ENCODE results near the gene ERP44. TPM values are rescaled to one million over a fixed set of nuclear protein-coding genes. Genes with fewer than 3 reads are reported as not detected.

The ERP44 gene
- total and polyA plus RNA-seq, 8 donors: 1.2 to 32.9 (median 12.0) TPM

DNA sequence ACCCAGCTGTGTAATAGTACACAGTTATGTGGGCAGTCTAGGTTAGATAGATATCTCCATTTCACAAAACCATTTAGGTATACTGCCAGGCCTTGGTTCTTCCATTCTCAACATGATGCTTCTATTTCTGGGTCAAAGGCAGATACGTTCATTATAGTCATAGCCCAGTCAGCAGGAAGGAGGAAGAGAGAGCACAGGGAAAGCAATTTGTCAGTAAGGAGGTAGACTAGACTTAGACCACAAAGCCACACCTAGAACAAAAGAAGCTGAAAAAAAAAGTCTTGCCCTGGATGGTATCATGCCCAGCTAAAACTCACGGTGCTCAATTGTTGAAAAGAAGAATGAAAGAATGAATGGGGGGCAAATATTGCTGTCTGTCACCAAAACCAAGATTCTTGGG lies 7.8 kb upstream of the ERP44 start:
- TF ChIP-seq, protein P1, sequence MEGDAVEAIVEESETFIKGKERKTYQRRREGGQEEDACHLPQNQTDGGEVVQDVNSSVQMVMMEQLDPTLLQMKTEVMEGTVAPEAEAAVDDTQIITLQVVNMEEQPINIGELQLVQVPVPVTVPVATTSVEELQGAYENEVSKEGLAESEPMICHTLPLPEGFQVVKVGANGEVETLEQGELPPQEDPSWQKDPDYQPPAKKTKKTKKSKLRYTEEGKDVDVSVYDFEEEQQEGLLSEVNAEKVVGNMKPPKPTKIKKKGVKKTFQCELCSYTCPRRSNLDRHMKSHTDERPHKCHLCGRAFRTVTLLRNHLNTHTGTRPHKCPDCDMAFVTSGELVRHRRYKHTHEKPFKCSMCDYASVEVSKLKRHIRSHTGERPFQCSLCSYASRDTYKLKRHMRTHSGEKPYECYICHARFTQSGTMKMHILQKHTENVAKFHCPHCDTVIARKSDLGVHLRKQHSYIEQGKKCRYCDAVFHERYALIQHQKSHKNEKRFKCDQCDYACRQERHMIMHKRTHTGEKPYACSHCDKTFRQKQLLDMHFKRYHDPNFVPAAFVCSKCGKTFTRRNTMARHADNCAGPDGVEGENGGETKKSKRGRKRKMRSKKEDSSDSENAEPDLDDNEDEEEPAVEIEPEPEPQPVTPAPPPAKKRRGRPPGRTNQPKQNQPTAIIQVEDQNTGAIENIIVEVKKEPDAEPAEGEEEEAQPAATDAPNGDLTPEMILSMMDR (IDR thresholded peaks at IDR 0.05): no peak
- TF ChIP-seq POLR2AphosphoS5 (IDR thresholded peaks at IDR 0.05): no peak
- TF ChIP-seq EP300 (IDR thresholded peaks at IDR 0.05): no peak
- TF ChIP-seq POLR2A (IDR thresholded peaks at IDR 0.05): no peak
- intact Hi-C loops (cut with DNase I; ENCODE audit: low total_unique reads): no loop called here
- no peak for DNase-seq
- H3K27ac ChIP-seq: no peak overlapping the region
- H3K36me3 ChIP-seq: peaks cover 16 to 70% (median 52%) of the 10 kb centered on the region in 4 donors
- WGBS, 5 donors: 81 to 93% (median 86%) methylated on average over 2 of the region's 2 CpGs
- H3K27me3 ChIP-seq: no peaks in the 10 kb centered on the region
- no peaks in the 10 kb centered on the region for H3K9me3 ChIP-seq
- H3K4me3 ChIP-seq: no peak overlapping the region
- peaks cover 0 to 13% (median 4%) of the 10 kb centered on the region in 4 donors for H3K4me1 ChIP-seq

DNA sequence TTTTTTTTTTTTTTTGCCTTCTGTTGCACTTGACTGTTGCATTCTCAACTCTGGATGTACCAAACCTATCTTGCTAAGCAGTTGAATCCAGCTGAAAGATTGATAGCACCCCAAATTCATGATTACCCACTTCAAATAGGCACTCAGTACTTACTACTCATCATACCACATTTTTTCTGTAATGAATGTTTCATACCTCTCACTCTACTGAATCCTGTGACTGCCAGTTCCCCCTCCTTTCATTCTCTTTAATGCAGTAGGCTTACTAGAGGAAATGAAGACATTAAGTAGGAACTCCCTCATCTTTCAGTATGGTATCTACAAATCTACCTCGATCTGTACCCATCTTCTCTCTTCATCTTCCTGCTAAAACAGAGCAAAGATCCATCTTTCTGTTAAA lies 7.1 kb upstream of the ERP44 start:
- TF ChIP-seq, protein P1 (IDR thresholded peaks at IDR 0.05): no peak
- TF ChIP-seq EP300 (IDR thresholded peaks at IDR 0.05) (no peak), POLR2AphosphoS5 (IDR thresholded peaks at IDR 0.05) (no peak), POLR2A (IDR thresholded peaks at IDR 0.05) (no peak)
- intact Hi-C loops (cut with DNase I; ENCODE audit: low total_unique reads): no loop called here
- no peak overlapping the region for H3K27ac ChIP-seq
- no peaks in the 10 kb centered on the region for H3K27me3 ChIP-seq
- H3K9me3 ChIP-seq: no peaks in the 10 kb centered on the region
- no peak overlapping the region for H3K4me3 ChIP-seq
- WGBS, 5 donors: 0 to 92% (median 53%) methylated on average over 1 of the region's 1 CpG
- H3K36me3 ChIP-seq: peaks cover 16 to 72% (median 53%) of the 10 kb centered on the region in 4 donors
- no peak for DNase-seq
- H3K4me1 ChIP-seq: peaks cover 0 to 6% (median 2%) of the 10 kb centered on the region in 4 donors

DNA sequence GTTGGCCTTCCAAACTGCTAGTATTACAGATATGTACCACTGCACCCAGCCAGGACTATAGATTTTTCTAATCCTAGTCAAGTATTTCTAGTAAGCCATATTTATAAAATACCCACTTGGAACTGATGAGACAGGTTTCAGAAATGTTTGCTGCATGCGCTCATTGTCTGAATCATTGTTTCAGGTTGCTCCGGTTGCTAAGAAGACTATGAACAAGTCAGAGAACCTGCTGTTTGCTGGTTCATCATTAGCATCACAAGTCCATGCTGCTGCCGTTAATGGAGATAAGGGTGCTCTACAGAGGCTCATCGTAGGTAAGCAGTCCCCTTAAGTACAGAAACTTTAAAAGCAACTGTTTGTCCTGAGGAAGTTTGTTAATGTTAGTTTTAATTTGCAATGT lies 5.5 kb upstream of the ERP44 start:
- TF ChIP-seq POLR2AphosphoS5 (IDR thresholded peaks at IDR 0.05) (no peak), EP300 (IDR thresholded peaks at IDR 0.05) (no peak), POLR2A (IDR thresholded peaks at IDR 0.05) (no peak)
- TF ChIP-seq, protein P1 (IDR thresholded peaks at IDR 0.05): no peak

DNA sequence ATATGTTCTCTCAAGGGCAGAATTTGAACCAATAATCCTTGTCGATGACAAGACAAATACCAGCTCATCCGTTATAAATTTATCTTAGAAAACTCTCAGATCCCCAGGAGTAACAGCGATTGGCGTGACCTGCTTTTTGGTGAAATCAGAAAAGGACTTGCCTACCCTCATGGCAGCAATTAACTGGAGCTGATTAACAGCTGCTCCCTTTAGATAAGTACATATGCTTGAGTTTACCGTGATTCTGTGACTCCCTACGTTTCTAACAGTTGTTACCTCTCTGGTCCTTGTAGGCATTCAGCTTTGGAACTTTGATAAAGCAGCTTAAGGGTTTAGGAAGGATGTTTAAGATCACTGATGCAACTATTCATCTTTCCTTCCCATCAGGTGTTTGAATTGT lies 2.8 kb upstream of the ERP44 start:
- Histone ChIP-seq H3K36me3 (peaks cover 13 to 46% (median 37%) of the 10 kb centered on the region in 4 donors), H3K9me3 (no peaks in the 10 kb centered on the region), H3K4me1 (peaks cover 20 to 27% (median 25%) of the 10 kb centered on the region in 4 donors), H3K27ac (no peak overlapping the region), H3K4me3 (no peak overlapping the region), H3K27me3 (no peaks in the 10 kb centered on the region)
- TF ChIP-seq, protein P1 (IDR thresholded peaks at IDR 0.05): no peak
- TF ChIP-seq EP300 (IDR thresholded peaks at IDR 0.05) (no peak), POLR2A (IDR thresholded peaks at IDR 0.05) (no peak), POLR2AphosphoS5 (IDR thresholded peaks at IDR 0.05) (no peak)
- intact Hi-C loops (cut with DNase I; ENCODE audit: low total_unique reads): no loop called here
- whole genome bisulfite sequencing, 5 donors: 87 to 92% (median 90%) methylated on average over 6 of the region's 6 CpGs
- DNase-seq: no peak

More for the DNA sequence above, 5.5 kb upstream of the ERP44 start:
- peaks cover 4 to 10% (median 10%) of the 10 kb centered on the region in 4 donors for H3K4me1 ChIP-seq
- no peaks in the 10 kb centered on the region for H3K27me3 ChIP-seq
- peak in 1 of 2 donors; percentile 5 for DNase-seq
- H3K9me3 ChIP-seq: no peaks in the 10 kb centered on the region
- WGBS, 5 donors: 77 to 89% (median 87%) methylated on average over 4 of the region's 4 CpGs
- H3K27ac ChIP-seq: no peak overlapping the region
- peaks cover 14 to 67% (median 51%) of the 10 kb centered on the region in 4 donors for H3K36me3 ChIP-seq
- H3K4me3 ChIP-seq: no peak overlapping the region
- intact Hi-C loops (cut with DNase I; ENCODE audit: low total_unique reads): no loop called here
